ENCODE measurements around the gene TTYH2. TPM values are rescaled to one million over a fixed set of nuclear protein-coding genes. Genes with fewer than 3 reads are reported as not detected.

TTYH2 gene
- total and polyA plus RNA-seq, 7 donors: 0.89 to 16.4 (median 5.1) TPM

DNA sequence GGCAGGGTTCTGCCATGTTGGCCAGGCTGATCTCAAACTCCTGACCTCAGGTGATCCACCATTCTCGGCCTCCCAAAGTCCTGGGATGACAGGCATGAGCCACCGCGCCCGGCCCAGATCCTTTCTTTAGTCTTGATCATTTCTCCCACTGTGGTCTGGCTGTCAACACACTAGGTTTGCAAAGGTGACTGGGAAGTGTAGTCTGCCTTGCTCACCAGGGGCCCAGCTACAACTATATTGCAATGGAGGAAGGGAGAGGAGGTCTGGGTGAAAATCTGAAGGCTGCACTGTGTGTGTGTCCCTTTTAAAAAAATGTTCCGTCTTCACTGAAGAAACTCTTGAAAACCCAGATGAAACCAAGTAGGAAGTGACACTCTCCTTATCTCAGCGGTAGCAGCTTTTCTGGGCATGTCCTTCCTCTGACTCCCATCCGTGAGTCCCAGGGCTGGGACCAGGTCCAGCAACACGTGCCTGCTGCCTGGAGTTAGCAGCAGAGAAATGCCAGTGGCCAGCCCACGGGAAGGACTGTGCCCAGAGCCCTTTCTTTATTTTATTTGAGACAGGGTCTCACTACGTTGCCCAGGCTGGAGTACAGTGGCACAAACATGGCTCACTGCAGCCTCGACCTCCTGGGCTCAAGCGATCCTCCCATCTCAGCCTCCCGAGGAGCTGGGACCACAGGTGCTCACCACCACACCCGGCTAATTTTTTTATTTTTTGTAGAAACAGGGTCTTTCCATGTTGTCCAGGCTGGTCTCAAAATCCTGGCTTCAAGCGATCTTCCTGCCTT is 94.8 kb downstream of the TTYH2 start:
- intact Hi-C loops (cut with DNase I): no loop called here
- no peaks in the 10 kb centered on the region for H3K4me1 ChIP-seq
- WGBS, 3 donors: 58 to 63% (median 58%) methylated on average over 15 of the region's 15 CpGs
- no peak overlapping the region for H3K27ac ChIP-seq
- H3K9me3 ChIP-seq: no peaks in the 10 kb centered on the region
- H3K27me3 ChIP-seq (ENCODE audit: insufficient read depth in 3 of 3, low read length in 2 of 3): no peaks in the 10 kb centered on the region
- no peak overlapping the region for H3K4me3 ChIP-seq
- no peaks in the 10 kb centered on the region for H3K36me3 ChIP-seq (ENCODE audit: insufficient read depth in 1 of 2, low read depth in 1 of 2)
- TF ChIP-seq, protein P1, sequence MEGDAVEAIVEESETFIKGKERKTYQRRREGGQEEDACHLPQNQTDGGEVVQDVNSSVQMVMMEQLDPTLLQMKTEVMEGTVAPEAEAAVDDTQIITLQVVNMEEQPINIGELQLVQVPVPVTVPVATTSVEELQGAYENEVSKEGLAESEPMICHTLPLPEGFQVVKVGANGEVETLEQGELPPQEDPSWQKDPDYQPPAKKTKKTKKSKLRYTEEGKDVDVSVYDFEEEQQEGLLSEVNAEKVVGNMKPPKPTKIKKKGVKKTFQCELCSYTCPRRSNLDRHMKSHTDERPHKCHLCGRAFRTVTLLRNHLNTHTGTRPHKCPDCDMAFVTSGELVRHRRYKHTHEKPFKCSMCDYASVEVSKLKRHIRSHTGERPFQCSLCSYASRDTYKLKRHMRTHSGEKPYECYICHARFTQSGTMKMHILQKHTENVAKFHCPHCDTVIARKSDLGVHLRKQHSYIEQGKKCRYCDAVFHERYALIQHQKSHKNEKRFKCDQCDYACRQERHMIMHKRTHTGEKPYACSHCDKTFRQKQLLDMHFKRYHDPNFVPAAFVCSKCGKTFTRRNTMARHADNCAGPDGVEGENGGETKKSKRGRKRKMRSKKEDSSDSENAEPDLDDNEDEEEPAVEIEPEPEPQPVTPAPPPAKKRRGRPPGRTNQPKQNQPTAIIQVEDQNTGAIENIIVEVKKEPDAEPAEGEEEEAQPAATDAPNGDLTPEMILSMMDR (IDR thresholded peaks at IDR 0.05): no peak
- DNase-seq (no peak), ATAC-seq (no peak)

DNA sequence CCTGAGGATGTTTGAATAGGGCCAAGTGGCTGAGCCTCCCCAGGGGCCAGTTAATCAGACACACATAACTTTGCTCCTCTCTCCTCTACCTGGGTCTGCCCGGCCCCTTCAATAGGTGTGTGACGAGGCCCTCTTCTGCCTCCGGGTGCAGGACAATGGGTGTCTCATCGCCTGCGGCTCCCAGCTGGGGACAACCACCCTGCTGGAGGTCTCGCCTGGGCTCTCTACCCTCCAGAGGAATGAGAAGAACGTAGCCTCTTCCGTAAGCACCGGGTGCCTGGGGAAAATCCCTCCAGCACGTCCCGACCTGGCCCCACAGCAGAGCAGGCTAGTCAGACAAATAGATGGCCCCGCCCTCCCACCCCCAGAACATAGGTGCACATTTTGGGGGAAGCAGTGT is 96.5 kb downstream of the TTYH2 start:
- Histone ChIP-seq H3K36me3 (ENCODE audit: insufficient read depth in 1 of 2, low read depth in 1 of 2) (no peaks in the 10 kb centered on the region), H3K9me3 (no peaks in the 10 kb centered on the region), H3K27ac (no peak overlapping the region), H3K4me1 (no peaks in the 10 kb centered on the region), H3K4me3 (no peak overlapping the region), H3K27me3 (ENCODE audit: insufficient read depth in 3 of 3, low read length in 2 of 3) (no peaks in the 10 kb centered on the region)
- TF ChIP-seq, protein P1 (IDR thresholded peaks at IDR 0.05): no peak
- ATAC-seq (no peak), DNase-seq (no peak)
- intact Hi-C loops (cut with DNase I): no loop called here
- 70 to 86% (median 74%) methylated on average over 12 of the region's 12 CpGs for WGBS, 3 donors

Other genes starting within 250 kb of the TTYH2 start
- gene RPL38, start 9.9 kb upstream of the TTYH2 start, total RNA-seq: 1,000 to 10,000 TPM; 1,032 to 1,360 (median 1,076) TPM
- 1,000 to 10,000 TPM; 1,779 to 1,956 (median 1,791) TPM for gene RPL38, start 9.9 kb upstream of the TTYH2 start, polyA plus RNA-seq
- not detected for gene DNAI2, start 60.7 kb downstream of the TTYH2 start, total RNA-seq
- gene DNAI2, start 60.7 kb downstream of the TTYH2 start, polyA plus RNA-seq: not detected
- under 1 TPM; 0.17 to 0.44 (median 0.29) TPM for gene KIF19, start 112.7 kb downstream of the TTYH2 start, total RNA-seq
- under 1 TPM; 0.13 to 0.30 (median 0.27) TPM for gene KIF19, start 112.7 kb downstream of the TTYH2 start, polyA plus RNA-seq
- not detected for gene BTBD17, start 148.3 kb downstream of the TTYH2 start, total RNA-seq
- gene BTBD17, start 148.3 kb downstream of the TTYH2 start, polyA plus RNA-seq: not detected
- gene GPR142, start 153.9 kb downstream of the TTYH2 start, total RNA-seq: not detected
- gene GPR142, start 153.9 kb downstream of the TTYH2 start, polyA plus RNA-seq: not detected
- 100 to 1,000 TPM in 2 of 4 donors, 10 to 100 TPM in 2; 57.0 to 123 (median 97.7) TPM for gene GPRC5C, start 218.5 kb downstream of the TTYH2 start, total RNA-seq
- gene GPRC5C, start 218.5 kb downstream of the TTYH2 start, polyA plus RNA-seq: 10 to 100 TPM; 42.9 to 47.7 (median 44.8) TPM